H1 (cell line): ENCODE measurements around the gene CDKN2B. TPM values are rescaled to one million over a fixed set of nuclear protein-coding genes. Genes with fewer than 3 reads are reported as not detected.

Experiments
- CTCF ChIA-PET: fragments of 300-600 bp; sonication (Branson Sonifier 250); formaldehyde crosslinking; loops from one replicate; lab custom pipeline; 2021; ENCODE audit not compliant: partially characterized antibody; lab: Charles Lee
- POLR2A ChIA-PET: fragments of 300-600 bp; sonication (Branson Sonifier 250); formaldehyde crosslinking; loops from one replicate; lab custom pipeline; 2021; ENCODE audit warnings: inconsistent platforms; ENCODE audit not compliant: partially characterized antibody; lab: Charles Lee
- DNase-seq, 2 experiments: peaks; one replicate each; pipeline versions ENCODE4 v3.0.0 to v3.0.0-alpha.2; 2010 to 2022; ENCODE audit warnings: low spot score in 2 of 2, low read depth in 1 of 2, mixed read lengths in 1 of 2
- FAIRE-seq: peaks from 2 replicates; lab custom pipeline; 2011; peaks lifted over from hg19 to GRCh38; lab: Jason Lieb, UNC
- H2AFZ ChIP-seq: 2 replicates; pipeline ENCODE4 v1.8.1; 2012; ENCODE audit warnings: low read length, inconsistent platforms
- H2AK5ac ChIP-seq: 2 replicates; pipeline ENCODE4 v1.6.1; 2013; ENCODE audit warnings: low read depth, low read length
- H2BK120ac ChIP-seq: replicated peaks from 2 replicates; pipeline ENCODE3; 2013; ENCODE audit warnings: low read depth, low read length, inconsistent platforms
- H2BK12ac ChIP-seq: 2 replicates; pipeline ENCODE4 v1.6.1; 2013; ENCODE audit warnings: low read depth, low read length
- H2BK15ac ChIP-seq: 2 replicates; pipeline ENCODE4 v1.6.1; 2013; ENCODE audit warnings: low read length
- H2BK20ac ChIP-seq: 2 replicates; pipeline ENCODE4 v1.6.1; 2013; ENCODE audit warnings: low read length
- H2BK5ac ChIP-seq: 2 replicates; pipeline ENCODE4 v1.6.1; 2013; ENCODE audit warnings: low read depth, low read length
- H3K14ac ChIP-seq: 2 replicates; pipeline ENCODE4 v1.6.1; 2013; ENCODE audit warnings: inconsistent platforms; ENCODE audit not compliant: insufficient read length
- H3K18ac ChIP-seq: 2 replicates; pipeline ENCODE4 v1.6.1; 2013; ENCODE audit warnings: low read length; ENCODE audit errors: extremely low read depth
- H3K23ac ChIP-seq: 2 replicates; pipeline ENCODE4 v1.6.1; 2013; ENCODE audit warnings: inconsistent platforms; ENCODE audit not compliant: insufficient read length
- H3K23me2 ChIP-seq: 2 replicates; pipeline ENCODE4 v1.6.1; 2013; ENCODE audit warnings: low read depth, low read length
- H3K27ac ChIP-seq: 2 replicates; pipeline ENCODE4 v1.6.1; 2011; ENCODE audit warnings: low read depth, low read length, inconsistent platforms
- H3K27me3 ChIP-seq, 4 experiments: replicated peaks in 1 of 4; 1 replicate in 1 of 4; 2 replicates in 3 of 4; pipeline versions ENCODE4 v1.6.1 to v1.8.1; 2011 to 2013; ENCODE audit warnings: low read length in 3 of 4, mild to moderate bottlenecking in 3 of 4, inconsistent platforms in 2 of 4, mixed read lengths in 2 of 4, moderate library complexity in 1 of 4; ENCODE audit not compliant: control insufficient read depth in 3 of 4, insufficient read depth in 3 of 4; ENCODE audit errors: extremely low read depth in 1 of 4
- H3K36me3 ChIP-seq, 4 experiments: 2 replicates each; pipeline versions ENCODE4 v1.6.1 to v1.8.1; 2011 to 2013; ENCODE audit warnings: mild to moderate bottlenecking in 4 of 4, low read length in 3 of 4, moderate library complexity in 2 of 4, control low read depth in 1 of 4, inconsistent platforms in 1 of 4; ENCODE audit not compliant: insufficient read depth in 4 of 4, control insufficient read depth in 2 of 4
- H3K4ac ChIP-seq: replicated peaks from 2 replicates; pipeline ENCODE3; 2013; ENCODE audit warnings: low read length, low read depth, mixed read lengths, inconsistent platforms; ENCODE audit not compliant: insufficient read length
- H3K4me1 ChIP-seq, 4 experiments: replicated peaks in 1 of 4; 1 replicate in 1 of 4; 2 replicates in 3 of 4; pipeline versions ENCODE4 v1.6.1 to v1.8.1; 2011 to 2013; ENCODE audit warnings: low read length in 3 of 4, inconsistent platforms in 2 of 4, mixed read lengths in 1 of 4; ENCODE audit not compliant: insufficient read depth in 4 of 4, control insufficient read depth in 3 of 4
- H3K4me2 ChIP-seq, 2 experiments: 2 replicates each; pipeline versions ENCODE4 v1.6.1 to v1.8.1; 2011 to 2013; ENCODE audit warnings: low read depth in 2 of 2, low read length in 2 of 2, control low read depth in 1 of 2, inconsistent platforms in 1 of 2, mild to moderate bottlenecking in 1 of 2; ENCODE audit not compliant: insufficient read depth in 1 of 2
- H3K4me3 ChIP-seq, 4 experiments: fragments of 200-600, 300-600 bp in 1 of 4; sonication (generic), shearing (Covaris generic), sonication (Bioruptor Twin) in 1 of 4; 2 replicates each; pipeline versions ENCODE4 v1.5.1 to v1.8.1; 2011 to 2016; ENCODE audit warnings: low read length in 4 of 4, low read depth in 3 of 4, control low read depth in 2 of 4, inconsistent platforms in 2 of 4, mild to moderate bottlenecking in 2 of 4, mixed read lengths in 1 of 4, moderate library complexity in 1 of 4; ENCODE audit not compliant: insufficient read depth in 2 of 4; ENCODE audit errors: extremely low read depth in 1 of 4
- H3K56ac ChIP-seq: replicated peaks from 2 replicates; pipeline ENCODE3; 2013; ENCODE audit warnings: low read depth, mild to moderate bottlenecking, mixed read lengths, low read length, inconsistent platforms; ENCODE audit not compliant: insufficient read length
- H3K79me1 ChIP-seq: 2 replicates; pipeline ENCODE4 v1.6.1; 2013; ENCODE audit warnings: low read depth, low read length, control low read depth
- H3K79me2 ChIP-seq, 2 experiments: 2 replicates each; pipeline versions ENCODE4 v1.6.1 to v1.8.1; 2012 to 2013; ENCODE audit warnings: low read length in 2 of 2, mild to moderate bottlenecking in 2 of 2, inconsistent platforms in 1 of 2; ENCODE audit not compliant: insufficient read depth in 2 of 2, control insufficient read depth in 1 of 2
- H3K9ac ChIP-seq, 4 experiments: replicated peaks in 1 of 4; 1 replicate in 1 of 4; 2 replicates in 3 of 4; pipeline versions ENCODE4 v1.6.1 to v1.8.1; 2011 to 2013; ENCODE audit warnings: low read depth in 3 of 4, low read length in 3 of 4, control low read depth in 2 of 4, mild to moderate bottlenecking in 2 of 4, moderate library complexity in 2 of 4, inconsistent platforms in 1 of 4; ENCODE audit errors: extremely low read depth in 1 of 4
- H3K9me3 ChIP-seq, 2 experiments: 2 replicates each; pipeline versions ENCODE4 v1.6.1 to v1.8.1; 2012 to 2013; ENCODE audit warnings: mild to moderate bottlenecking in 2 of 2, moderate library complexity in 2 of 2, control low read depth in 1 of 2, inconsistent platforms in 1 of 2, low read depth in 1 of 2, low read length in 1 of 2, mixed read lengths in 1 of 2; ENCODE audit not compliant: insufficient read depth in 2 of 2
- H4K20me1 ChIP-seq, 2 experiments: replicated peaks in 1 of 2; 2 replicates each; pipeline versions ENCODE3 to v1.8.1; 2011 to 2013; ENCODE audit warnings: inconsistent platforms in 2 of 2, low read length in 2 of 2, mild to moderate bottlenecking in 1 of 2; ENCODE audit not compliant: insufficient read depth in 2 of 2, control insufficient read depth in 1 of 2
- H4K5ac ChIP-seq: 2 replicates; pipeline ENCODE4 v1.6.1; 2013; ENCODE audit warnings: low read length, low read depth, mixed read lengths, inconsistent platforms; ENCODE audit not compliant: insufficient read length
- H4K8ac ChIP-seq: 2 replicates; pipeline ENCODE4 v1.8.0; 2013; ENCODE audit warnings: mild to moderate bottlenecking, moderate library complexity, low read length, inconsistent platforms; ENCODE audit not compliant: insufficient read depth; ENCODE audit errors: extremely low read depth
- H4K91ac ChIP-seq: replicated peaks from 2 replicates; pipeline ENCODE3; 2013; ENCODE audit warnings: low read length, mixed read lengths, inconsistent platforms; ENCODE audit not compliant: insufficient read length
- CHD7 ChIP-seq: fragments of 300-600 bp; sonication (generic); IDR thresholded peaks from 2 replicates; pipeline ENCODE4 v1.7.1; 2012; ENCODE audit warnings: low read length, moderate library complexity, mild to moderate bottlenecking, inconsistent platforms; ENCODE audit not compliant: insufficient replicate concordance
- polyA plus RNA-seq, 7 experiments: library from polyadenylated mRNA; depleted of rRNA in 3 of 7; stranded (reverse) in 5 of 7; unstranded in 2 of 7; fragments of >200 nt in 5 of 7; fragments of 200-250 nt in 2 of 7; gene quantifications; 1 replicate in 5 of 7; 2 replicates in 1 of 7; 4 replicates in 1 of 7; pipeline versions ENCODE4 v1.2.1 to v1.2.3, GENCODE V29; 2011 to 2013; ENCODE audit warnings: missing spikeins in 2 of 7, mixed read lengths in 2 of 7
- total RNA-seq: library from RNA; stranded (reverse); fragmentation: NEBNext Ultra II Directional; extraction: Animal tissue kit (Norgen Biotek cat#: 25700); gene quantifications from 2 replicates; pipeline ENCODE4 v1.2.1, GENCODE V29; 2021

The CDKN2B gene
- total and polyA plus RNA-seq, 2 of the 8 experiments (the other 6 are each of a cell fraction or from before 2014, with no cell fraction given): 0.20 to 0.88 TPM

- no peaks in the 10 kb centered on the region for H3K79me1 ChIP-seq
- DNase-seq (no peak), FAIRE-seq (no peak)
- no peaks in the 10 kb centered on the region for H3K4me1 ChIP-seq
- no peak overlapping the region for H3K23ac ChIP-seq
- H3K79me2 ChIP-seq: no peaks in the 10 kb centered on the region
- no peak overlapping the region for H4K5ac ChIP-seq
- H2AFZ ChIP-seq: no peak overlapping the region
- H3K27ac ChIP-seq: no peak overlapping the region
- H3K4ac ChIP-seq: no peak overlapping the region
- H2BK15ac ChIP-seq: no peak overlapping the region
- no peak overlapping the region for H3K18ac ChIP-seq
- H4K20me1 ChIP-seq: no peaks in the 10 kb centered on the region
- no peak overlapping the region for H3K14ac ChIP-seq
- ChIA-PET CTCF (interaction anchor here (0.9 to 1.5 kb wide), 3 partner anchors 9 to 279 kb away, joined by 3 read pairs; no protein-coding TSS in a partner anchor), POLR2A (no interaction called here)
- H3K27me3 ChIP-seq: no peaks in the 10 kb centered on the region
- no peak overlapping the region for H2BK20ac ChIP-seq
- no peak overlapping the region for H4K91ac ChIP-seq
- H3K9ac ChIP-seq: no peak overlapping the region
- no peak overlapping the region for H2BK5ac ChIP-seq
- no peak overlapping the region for H4K8ac ChIP-seq
- H3K4me2 ChIP-seq: no peak overlapping the region
- H3K9me3 ChIP-seq: no peaks in the 10 kb centered on the region
- H3K56ac ChIP-seq: no peak overlapping the region
- H3K4me3 ChIP-seq: no peak overlapping the region
- no peak overlapping the region for H2AK5ac ChIP-seq
- no peak overlapping the region for H2BK12ac ChIP-seq
- H3K23me2 ChIP-seq: no peaks in the 10 kb centered on the region
- H3K36me3 ChIP-seq: no peaks in the 10 kb centered on the region
- H2BK120ac ChIP-seq: no peak overlapping the region
- no peak for TF ChIP-seq CHD7
Measured at GRCh38 chr9:22028394-22028793, 19.3 kb upstream of the CDKN2B start.
